Ramos (cell line): Measurements from ENCODE around the gene MLEC.

ENCODE experiments used
- in situ Hi-C: fragments of 300-500 bp; cut with MboI; formaldehyde crosslinking; loops from one replicate; pipeline ENCODE4 v1.14.3; 2022; ENCODE audit warnings: low sequenced_read_pairs; ENCODE audit not compliant: unreplicated experiment

The MLEC gene, protein sequence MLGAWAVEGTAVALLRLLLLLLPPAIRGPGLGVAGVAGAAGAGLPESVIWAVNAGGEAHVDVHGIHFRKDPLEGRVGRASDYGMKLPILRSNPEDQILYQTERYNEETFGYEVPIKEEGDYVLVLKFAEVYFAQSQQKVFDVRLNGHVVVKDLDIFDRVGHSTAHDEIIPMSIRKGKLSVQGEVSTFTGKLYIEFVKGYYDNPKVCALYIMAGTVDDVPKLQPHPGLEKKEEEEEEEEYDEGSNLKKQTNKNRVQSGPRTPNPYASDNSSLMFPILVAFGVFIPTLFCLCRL

DNA sequence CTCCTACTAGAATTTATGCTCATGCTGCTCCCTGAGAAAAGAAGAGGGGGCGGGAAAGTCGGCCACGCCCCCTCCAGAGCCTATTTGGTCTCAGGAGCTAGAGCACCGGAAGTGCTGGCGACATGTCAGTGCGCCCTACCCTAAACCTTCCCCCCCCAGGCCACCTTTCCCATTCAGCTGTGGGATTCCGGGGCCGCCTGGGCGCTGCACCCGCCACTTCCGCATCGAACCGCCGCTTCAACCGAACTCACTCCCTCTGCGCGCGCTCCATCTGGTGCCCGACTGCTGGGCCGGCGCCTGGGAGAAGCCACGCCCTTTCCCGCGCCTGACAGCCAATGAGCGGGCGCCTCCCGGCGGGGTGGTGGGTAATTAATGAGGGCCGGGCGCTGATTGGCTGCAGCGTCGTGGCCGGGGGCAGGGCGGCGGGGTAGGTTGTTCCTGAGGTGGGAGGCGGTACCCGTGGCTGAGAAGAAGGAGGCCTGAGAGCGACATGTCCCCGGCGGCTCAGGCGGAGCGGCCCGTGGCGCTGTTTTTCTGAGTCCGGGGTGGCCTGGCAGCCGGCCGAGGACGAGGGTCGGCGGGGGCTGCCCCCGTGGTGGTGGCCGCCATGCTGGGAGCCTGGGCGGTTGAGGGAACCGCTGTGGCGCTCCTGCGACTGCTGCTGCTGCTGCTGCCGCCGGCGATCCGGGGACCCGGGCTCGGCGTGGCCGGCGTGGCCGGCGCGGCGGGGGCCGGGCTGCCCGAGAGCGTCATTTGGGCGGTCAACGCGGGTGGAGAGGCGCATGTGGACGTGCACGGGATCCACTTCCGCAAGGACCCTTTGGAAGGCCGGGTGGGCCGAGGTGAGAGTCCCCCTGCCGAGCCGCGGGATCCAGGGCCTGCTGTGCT is at the start of gene MLEC:
MLEC (plus strand) TSS at position 460 of the 888 bp plus-strand sequence; CDS start at position 608, 148 bp downstream.
- in situ Hi-C loops: no loop called here

DNA sequence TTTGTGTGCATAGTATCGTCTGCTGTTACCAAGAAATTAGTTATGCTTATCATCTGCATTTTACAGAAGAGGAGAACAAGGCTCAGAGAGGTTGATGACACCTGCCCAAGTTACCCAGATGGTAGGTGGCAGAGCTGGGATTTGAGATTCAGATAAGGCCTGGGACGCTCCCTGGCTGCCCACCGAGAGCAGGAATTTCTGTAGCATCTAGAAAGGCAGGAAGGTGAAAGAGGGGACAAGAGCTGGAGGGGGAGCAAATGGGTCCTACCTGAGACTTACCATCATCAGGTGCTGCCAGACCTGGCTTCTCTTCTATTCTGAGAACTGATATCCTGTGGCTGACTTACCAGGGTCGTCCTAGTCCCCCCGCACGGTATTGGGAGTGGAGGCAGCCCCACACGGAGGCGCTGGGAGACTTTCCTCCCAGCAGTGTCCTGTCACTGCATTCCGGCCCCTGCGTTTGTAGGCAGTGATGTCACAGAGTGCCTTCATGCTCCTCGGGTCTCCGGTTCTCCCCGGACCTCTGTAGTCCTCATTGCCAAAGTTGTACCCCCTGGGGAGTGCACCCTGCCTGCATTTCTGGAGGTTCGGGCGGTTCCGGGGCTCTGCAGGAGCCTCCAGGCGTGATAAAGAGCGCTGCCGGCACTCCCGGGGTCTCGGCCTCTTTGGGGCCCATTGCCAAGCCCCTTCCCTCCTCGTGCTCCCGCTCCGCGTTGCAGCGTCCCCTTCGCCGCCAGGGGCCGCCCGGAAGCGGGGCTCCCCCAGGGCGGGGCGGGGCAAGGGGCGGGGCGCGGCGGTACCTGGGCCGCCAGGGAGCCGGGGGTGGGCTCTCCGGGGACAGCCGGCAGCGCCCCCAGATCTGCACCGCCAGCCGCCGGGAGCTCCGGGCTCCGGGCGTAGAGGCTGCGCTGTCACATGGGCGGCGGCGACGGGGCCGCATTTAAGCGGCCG is 46.9 kb upstream of the MLEC start, which contains the start of gene CABP1:
CABP1 (plus strand) TSS at position 856 of the 951 bp plus-strand sequence; CDS start at position 916, 60 bp downstream.
- in situ Hi-C loops: loop anchor here (10.0 kb wide), 1 partner anchor 335 kb away; the partner anchor contains the start of gene HNF1A

- in situ Hi-C loops: no loop called here
Observed at GRCh38 chr12:120640861-120641833, 45.8 kb upstream of the MLEC start.

- in situ Hi-C loops: no loop called here
Observed at GRCh38 chr12:120642121-120642520, 44.8 kb upstream of the MLEC start.

- in situ Hi-C loops: no loop called here
Observed at GRCh38 chr12:120642826-120643225, 44.1 kb upstream of the MLEC start.

DNA sequence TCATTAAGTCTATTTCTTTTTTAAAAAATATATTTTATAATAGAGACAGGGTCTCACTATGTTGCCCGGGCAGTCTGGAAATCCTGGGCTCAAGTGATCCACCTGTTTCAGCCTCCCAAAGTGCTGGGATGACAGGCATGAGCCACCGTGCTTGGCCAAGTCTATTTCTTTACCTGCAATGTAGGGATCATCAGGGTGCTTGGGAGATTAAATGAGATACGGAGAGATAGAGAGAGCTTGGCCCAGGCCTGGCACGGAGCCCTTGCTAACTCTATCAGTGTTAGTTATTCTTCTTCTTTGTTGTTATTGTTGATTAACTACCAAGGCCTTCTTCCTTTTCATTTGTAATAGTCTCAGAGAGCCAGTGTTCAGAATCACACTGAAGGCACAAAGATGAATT is 43.4 kb upstream of the MLEC start:
- in situ Hi-C loops: no loop called here

- in situ Hi-C loops: loop anchor here (5.0 kb wide), 1 partner anchor 66 kb away; the partner anchor contains the start of gene UNC119B
Observed at GRCh38 chr12:120646044-120646443, 40.9 kb upstream of the MLEC start.

GRCh38 chr12:120647375-120647755 is 39.6 kb upstream of the MLEC start:
- in situ Hi-C loops: loop anchor here (5.0 kb wide), 1 partner anchor 65 kb away; the partner anchor contains the start of gene UNC119B

DNA sequence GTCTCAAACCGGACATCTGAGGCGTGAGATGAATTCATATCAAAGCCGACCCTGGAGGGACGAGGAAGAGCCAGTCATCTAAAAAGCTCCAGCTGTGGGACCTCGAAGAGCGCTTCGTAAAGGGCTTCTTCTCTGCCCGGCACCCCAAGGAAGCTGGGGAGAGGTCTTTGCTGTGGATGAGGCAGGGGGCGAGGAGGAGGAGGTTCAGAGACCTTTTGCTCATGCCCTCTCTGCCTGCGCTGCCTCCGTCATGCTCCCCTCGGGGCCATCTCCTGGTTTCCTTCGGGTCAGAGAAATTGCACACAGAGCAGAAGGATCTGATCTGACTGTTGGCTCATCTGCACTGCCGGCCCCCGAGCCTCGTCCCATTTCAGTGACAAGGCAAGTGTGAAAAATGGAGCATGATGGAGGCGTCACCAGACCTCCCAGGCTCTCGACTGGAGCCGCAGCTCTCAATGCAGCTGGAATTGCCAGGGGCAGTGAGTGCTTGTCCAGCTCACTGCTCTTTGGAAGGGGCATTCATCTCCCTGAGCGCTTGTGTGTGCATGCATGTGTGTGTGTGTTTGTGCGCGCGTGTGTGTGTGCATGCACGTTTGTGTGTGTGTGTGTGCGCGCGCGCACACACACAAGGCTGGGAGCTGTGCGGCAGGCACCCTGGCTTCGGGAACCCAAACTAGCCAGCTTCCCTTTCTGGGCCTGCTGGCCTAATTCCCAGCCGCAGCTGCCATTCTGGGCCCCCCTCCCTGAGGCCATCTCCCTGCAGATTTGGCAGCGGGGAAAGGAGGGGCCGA is 37.3 kb upstream of the MLEC start:
- in situ Hi-C loops: loop anchor here (5.0 kb wide), 1 partner anchor 63 kb away; the partner anchor contains the start of gene UNC119B

DNA sequence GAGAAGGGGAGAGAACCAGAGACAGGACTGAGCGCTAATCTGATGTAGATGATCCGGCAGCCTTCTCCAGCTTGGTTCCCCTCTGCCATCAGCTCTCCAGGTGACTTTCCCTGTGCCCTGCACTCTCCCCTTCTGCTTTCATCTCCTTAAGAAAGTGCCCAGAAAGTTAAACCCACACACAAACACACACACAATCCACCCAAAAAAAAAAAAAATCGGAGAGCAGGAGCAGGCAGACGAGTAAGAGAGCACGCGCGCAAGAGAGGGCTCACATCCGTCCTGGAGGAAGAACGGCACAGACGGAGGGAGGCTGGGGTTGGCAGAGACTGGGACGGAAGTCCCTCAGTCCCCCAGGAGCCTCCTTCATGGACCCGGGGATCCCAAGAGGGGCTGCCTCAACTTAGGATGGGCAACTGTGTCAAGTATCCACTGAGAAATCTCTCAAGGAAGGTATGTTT is 36.7 kb upstream of the MLEC start:
- in situ Hi-C loops: no loop called here

GRCh38 chr12:120651821-120652220 is 35.1 kb upstream of the MLEC start:
- in situ Hi-C loops: no loop called here

DNA sequence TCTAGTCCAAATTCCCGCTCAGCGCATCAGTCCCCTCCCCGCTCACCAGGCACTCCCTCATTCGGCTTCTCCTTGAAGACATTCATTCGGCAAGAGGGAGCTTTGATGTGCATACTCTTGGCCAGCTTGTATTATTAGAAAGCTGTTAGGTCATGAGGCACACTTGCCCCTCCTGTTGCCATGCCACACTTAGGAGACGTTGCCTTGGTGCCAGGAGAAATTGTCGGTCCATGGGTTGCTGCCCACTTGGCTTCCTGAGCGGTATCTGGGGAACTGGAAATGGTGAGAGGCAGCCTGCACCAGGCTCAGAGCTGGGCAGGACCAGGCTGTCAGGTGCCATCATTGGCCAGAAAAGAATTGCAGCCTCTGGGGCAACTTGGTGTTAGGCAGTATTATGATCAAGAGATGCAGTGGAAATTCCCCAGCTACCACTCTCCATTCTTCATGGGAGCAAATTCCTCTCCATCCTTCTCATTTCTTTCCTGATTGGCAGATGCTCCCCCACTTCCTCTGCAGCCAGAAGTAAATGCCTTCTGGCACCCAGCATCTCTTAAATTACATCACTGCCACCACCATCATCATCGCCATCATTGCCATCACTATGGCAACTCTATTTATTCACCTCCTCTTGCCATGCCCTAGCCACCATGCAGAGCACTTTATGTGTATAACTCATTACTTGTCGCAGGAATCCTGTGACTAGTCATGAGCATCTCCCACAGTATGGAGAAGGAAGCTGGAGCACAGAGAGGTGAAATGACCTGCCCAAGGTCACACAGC is 34.1 kb upstream of the MLEC start:
- in situ Hi-C loops: no loop called here

- in situ Hi-C loops: no loop called here
Observed at GRCh38 chr12:120653611-120654010, 33.3 kb upstream of the MLEC start.

GRCh38 chr12:120654656-120655055 is 32.3 kb upstream of the MLEC start:
- in situ Hi-C loops: no loop called here

- in situ Hi-C loops: no loop called here
Observed at GRCh38 chr12:120656008-120656407, 30.9 kb upstream of the MLEC start.

DNA sequence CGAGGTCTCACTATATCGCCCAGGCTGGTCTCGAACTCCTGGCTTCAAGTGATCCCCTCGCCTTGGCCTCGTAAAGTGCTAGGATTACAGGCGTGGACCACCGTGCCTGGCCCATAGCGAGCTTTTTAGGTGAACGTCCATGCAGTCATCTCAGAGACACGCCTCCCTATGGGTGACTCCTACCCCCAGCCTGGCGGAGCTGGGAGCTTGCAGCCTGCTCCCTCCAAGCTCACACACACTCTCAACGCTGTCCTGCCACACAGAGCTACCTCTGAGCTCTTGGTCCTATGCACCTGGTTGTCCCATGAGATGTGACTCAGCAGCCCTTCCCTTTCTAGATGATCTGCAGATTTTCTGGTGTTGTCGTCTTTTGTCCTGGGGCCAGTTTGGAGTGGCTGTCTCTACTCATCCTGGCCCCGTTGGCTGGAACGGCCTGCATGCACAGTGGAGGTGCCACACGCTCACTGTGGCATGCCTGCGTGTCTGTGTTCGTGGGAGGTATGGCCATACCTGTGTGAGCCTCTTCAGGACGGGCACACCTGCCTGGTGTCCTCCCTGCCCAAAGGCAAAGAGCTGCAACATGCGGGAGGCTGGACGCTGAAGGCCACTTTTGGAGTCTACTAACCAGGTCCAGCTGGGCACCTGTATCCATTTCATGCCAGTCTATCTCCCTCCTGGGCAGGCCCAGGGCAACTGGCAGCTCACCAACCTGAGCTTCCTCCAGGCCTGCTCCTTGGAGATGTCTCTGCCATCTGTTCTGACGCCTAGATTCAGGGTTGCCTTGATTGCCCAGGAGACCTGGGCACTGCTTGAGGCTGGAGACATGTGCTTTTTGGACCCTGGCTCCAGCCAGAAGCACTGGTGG is 28.4 kb upstream of the MLEC start:
- in situ Hi-C loops: no loop called here
